Activated naive CD4-positive, alpha-beta T cell treated with anti-CD3 and anti-CD28 coated beads for 36 hours (primary cell): ENCODE results near the gene PLXNA4. TPM values are rescaled to one million over a fixed set of nuclear protein-coding genes. Genes with fewer than 3 reads are reported as not detected.

Source experiments
- CTCF ChIA-PET: fragments of 350-600 bp; sonication (Branson Sonifier 250); formaldehyde crosslinking; loops from one replicate; lab custom pipeline; 2021; ENCODE audit warnings: antibody characterized with exemption; lab: Charles Lee
- DNase-seq: peaks from one replicate; pipeline ENCODE4 v3.0.0-alpha.2; 2020
- H3K27ac Mint-ChIP-seq: one replicate; pipeline ENCODE4 v1.8.0; 2021; ENCODE audit warnings: mild to moderate bottlenecking, mixed read lengths
- H3K27me3 Mint-ChIP-seq: one replicate; pipeline ENCODE4 v1.8.0; 2021; ENCODE audit warnings: low read depth, mixed read lengths
- H3K36me3 Mint-ChIP-seq: one replicate; pipeline ENCODE4 v1.8.0; 2021; ENCODE audit warnings: low read depth, mixed read lengths
- H3K4me1 Mint-ChIP-seq: one replicate; pipeline ENCODE4 v1.8.0; 2021; ENCODE audit warnings: low read depth, mixed read lengths
- H3K4me3 Mint-ChIP-seq: one replicate; pipeline ENCODE4 v1.8.0; 2021; ENCODE audit warnings: mild to moderate bottlenecking, moderate library complexity, mixed read lengths
- H3K9me3 Mint-ChIP-seq: one replicate; pipeline ENCODE4 v1.8.0; 2021; ENCODE audit warnings: mixed read lengths
- intact Hi-C: fragments of 100-400 bp; cut with micrococcal nuclease; formaldehyde crosslinking; loops from one replicate; pipeline ENCODE4 v1.15.1; 2023
- total RNA-seq, 2 experiments: library from RNA; stranded (reverse); gene quantifications; one replicate each; pipeline ENCODE4 v1.2.3, GENCODE V29; 2021

Gene PLXNA4
- total RNA-seq, 2 experiments from 2014 or later = 0.02 to 0.05 TPM

DNA sequence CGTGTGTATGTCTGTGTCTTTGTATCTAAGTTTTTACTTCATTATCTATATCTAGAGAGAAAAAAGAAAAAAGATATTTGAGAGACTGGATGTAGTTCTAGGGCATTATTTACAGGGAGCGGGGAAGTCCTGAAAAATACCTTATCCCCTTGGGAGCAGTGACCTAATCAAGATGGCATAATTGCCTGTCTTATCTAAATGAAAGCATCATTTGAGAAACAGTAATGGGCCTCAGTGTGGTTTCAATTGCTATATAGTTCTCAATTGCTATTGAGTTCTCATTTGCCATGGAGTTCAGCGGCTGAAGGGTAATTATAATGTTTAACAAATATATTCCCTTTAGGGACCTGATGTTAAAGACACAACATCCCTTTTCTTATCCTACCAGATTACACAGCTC is 216.5 kb downstream of the PLXNA4 start:
- Mint-ChIP-seq H3K4me1 (no peaks in the 10 kb centered on the region), H3K27ac (no peak overlapping the region), H3K36me3 (no peaks in the 10 kb centered on the region), H3K4me3 (no peak overlapping the region), H3K27me3 (peaks cover 3% of the 10 kb centered on the region), H3K9me3 (no peaks in the 10 kb centered on the region)
- no peak for DNase-seq
- intact Hi-C loops = no loop called here
- CTCF ChIA-PET = no interaction called here

DNA sequence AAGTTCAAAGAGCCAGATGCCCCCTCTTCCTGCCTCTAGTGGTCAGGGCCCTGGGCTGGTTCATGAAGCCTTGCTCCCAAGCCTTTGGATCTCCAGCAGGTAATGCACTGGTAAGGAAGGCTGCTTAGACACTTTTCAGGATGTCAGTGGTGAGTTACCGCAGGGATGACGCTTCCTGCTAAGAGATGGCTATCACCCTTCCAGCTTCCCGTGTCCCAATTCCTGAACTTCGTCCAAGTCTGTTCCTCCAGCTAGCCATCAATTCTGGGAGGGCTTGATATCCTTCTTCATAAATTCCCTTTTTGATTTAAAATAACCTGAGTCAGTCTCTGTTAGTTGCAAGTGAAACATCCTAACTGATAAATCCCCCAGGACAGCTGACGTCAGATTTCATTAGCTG is 221.2 kb downstream of the PLXNA4 start:
- no peaks in the 10 kb centered on the region for H3K4me1 Mint-ChIP-seq
- DNase-seq = no peak
- H3K9me3 Mint-ChIP-seq = no peaks in the 10 kb centered on the region
- H3K27me3 Mint-ChIP-seq = peaks cover 9% of the 10 kb centered on the region
- intact Hi-C loops = no loop called here
- H3K36me3 Mint-ChIP-seq = no peaks in the 10 kb centered on the region
- no peak overlapping the region for H3K27ac Mint-ChIP-seq
- no peak overlapping the region for H3K4me3 Mint-ChIP-seq
- CTCF ChIA-PET = no interaction called here

DNA sequence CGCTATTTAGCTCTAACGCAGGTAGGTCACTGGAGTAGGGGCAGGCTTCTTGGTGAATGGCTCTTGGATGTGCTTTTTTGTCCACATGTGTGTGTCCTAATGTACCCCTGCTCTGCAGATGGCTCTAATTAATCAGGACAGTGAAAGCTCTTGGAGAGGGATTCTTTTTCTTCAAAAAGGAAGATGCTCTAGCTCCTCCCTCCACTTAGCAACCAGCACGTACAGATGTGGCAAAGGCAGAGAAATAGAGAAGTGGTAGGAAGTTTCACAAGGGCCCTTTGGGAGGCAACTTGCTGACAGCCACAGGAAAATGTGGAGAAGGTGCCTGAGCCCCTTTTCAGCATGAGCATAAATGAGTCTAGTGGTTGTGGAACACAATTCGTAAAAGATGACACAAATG is 221.7 kb downstream of the PLXNA4 start:
- H3K27me3 Mint-ChIP-seq = peaks cover 11% of the 10 kb centered on the region
- H3K4me3 Mint-ChIP-seq = no peak overlapping the region
- DNase-seq = no peak
- H3K36me3 Mint-ChIP-seq = no peaks in the 10 kb centered on the region
- H3K4me1 Mint-ChIP-seq = no peaks in the 10 kb centered on the region
- CTCF ChIA-PET = no interaction called here
- intact Hi-C loops = no loop called here
- no peaks in the 10 kb centered on the region for H3K9me3 Mint-ChIP-seq
- no peak overlapping the region for H3K27ac Mint-ChIP-seq

GRCh38 chr7:132353936-132354335 is 222.3 kb downstream of the PLXNA4 start:
- CTCF ChIA-PET = no interaction called here
- H3K4me1 Mint-ChIP-seq = no peaks in the 10 kb centered on the region
- intact Hi-C loops = no loop called here
- no peaks in the 10 kb centered on the region for H3K36me3 Mint-ChIP-seq
- H3K4me3 Mint-ChIP-seq = no peak overlapping the region
- H3K27ac Mint-ChIP-seq = no peak overlapping the region
- DNase-seq = no peak
- no peaks in the 10 kb centered on the region for H3K9me3 Mint-ChIP-seq
- H3K27me3 Mint-ChIP-seq = peaks cover 11% of the 10 kb centered on the region

DNA sequence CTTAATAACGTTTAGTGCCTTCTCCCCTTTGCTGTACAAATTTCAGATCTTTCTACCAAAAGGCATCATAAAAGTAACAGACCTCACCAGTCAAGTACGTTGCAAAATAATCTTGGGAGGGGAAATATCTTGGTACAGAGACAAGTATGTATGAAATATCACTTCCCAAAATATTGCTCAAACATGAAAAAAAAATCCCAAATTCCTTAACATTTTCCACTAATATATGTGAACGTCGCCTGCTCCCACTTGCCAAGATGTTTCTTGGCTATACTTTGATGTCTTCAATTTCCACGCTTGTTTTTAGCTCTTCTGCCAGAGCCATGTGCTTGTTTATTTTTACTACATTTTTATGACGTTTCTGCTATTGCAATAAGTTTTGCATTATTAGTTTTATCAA is 223.5 kb downstream of the PLXNA4 start:
- no peaks in the 10 kb centered on the region for H3K4me1 Mint-ChIP-seq
- H3K27me3 Mint-ChIP-seq = peaks cover 15% of the 10 kb centered on the region
- no peak overlapping the region for H3K27ac Mint-ChIP-seq
- no peak overlapping the region for H3K4me3 Mint-ChIP-seq
- no peaks in the 10 kb centered on the region for H3K36me3 Mint-ChIP-seq
- intact Hi-C loops = no loop called here
- no peak for DNase-seq
- CTCF ChIA-PET = interaction anchor here (0.8 kb wide), 1 partner anchor 230 kb away, joined by 3 read pairs; no protein-coding TSS in a partner anchor
- no peaks in the 10 kb centered on the region for H3K9me3 Mint-ChIP-seq

DNA sequence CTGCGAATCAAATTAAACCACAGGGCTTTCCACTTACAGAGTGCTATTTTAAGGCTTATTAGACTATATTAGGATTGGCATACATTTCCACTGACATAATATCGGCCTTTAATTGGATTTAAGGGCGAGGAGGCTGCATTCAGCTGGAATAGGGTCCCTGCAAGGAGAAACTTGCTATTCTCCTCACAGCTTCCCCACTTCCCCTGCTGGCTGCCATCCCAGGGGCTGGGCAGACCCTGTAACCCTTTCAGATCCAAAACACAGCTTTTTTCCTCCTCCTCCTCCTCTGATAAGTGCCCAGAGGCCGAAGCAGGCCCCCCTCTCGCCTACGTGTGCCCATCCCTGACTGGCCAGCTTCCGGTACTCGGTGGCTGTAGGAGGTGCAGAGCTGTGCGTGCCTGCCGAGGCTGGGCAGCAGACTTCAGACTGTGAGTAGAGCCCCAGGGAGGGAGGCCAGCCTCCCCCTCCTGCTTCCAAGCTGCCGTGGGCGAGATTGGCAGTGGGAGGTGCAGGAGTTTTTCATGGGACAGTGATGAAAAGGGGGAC is 224.2 kb downstream of the PLXNA4 start:
- Mint-ChIP-seq H3K27ac (no peak overlapping the region), H3K36me3 (no peaks in the 10 kb centered on the region), H3K4me3 (no peak overlapping the region), H3K9me3 (no peaks in the 10 kb centered on the region), H3K27me3 (peaks cover 23% of the 10 kb centered on the region), H3K4me1 (no peaks in the 10 kb centered on the region)
- CTCF ChIA-PET = interaction anchor here (1.5 kb wide), 1 partner anchor 33 kb away, joined by 4 read pairs; no protein-coding TSS in a partner anchor
- intact Hi-C loops = no loop called here
- no peak for DNase-seq

- intact Hi-C loops = no loop called here
Observed at GRCh38 chr7:132350741-132351140, 225.5 kb downstream of the PLXNA4 start.

DNA sequence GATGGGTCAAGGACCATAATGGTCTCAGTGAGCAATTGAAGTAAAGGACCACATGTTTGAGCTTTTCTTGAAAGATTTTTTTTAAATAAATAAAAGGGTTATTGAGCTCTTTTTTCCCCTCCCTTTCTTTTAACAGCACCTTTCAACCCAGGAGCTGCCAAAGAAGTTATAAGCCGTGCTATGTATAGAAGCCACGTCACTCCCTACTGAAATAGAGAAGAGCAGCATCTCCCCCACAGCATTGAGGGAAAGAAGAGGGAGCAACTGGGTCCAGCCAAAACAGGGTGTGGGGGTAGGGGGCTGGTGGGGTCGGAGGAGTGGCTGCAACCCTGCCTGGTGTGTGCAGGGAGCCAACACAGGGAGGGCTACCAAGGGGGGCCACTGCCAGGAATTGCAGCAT is 227.2 kb downstream of the PLXNA4 start:
- no peaks in the 10 kb centered on the region for H3K4me1 Mint-ChIP-seq
- H3K9me3 Mint-ChIP-seq = no peaks in the 10 kb centered on the region
- H3K27me3 Mint-ChIP-seq = peaks cover 22% of the 10 kb centered on the region
- H3K27ac Mint-ChIP-seq = no peak overlapping the region
- intact Hi-C loops = no loop called here
- H3K4me3 Mint-ChIP-seq = no peak overlapping the region
- CTCF ChIA-PET = interaction anchor here (0.7 kb wide), 1 partner anchor 178 kb away, joined by 3 read pairs; no protein-coding TSS in a partner anchor
- H3K36me3 Mint-ChIP-seq = no peaks in the 10 kb centered on the region
- no peak for DNase-seq

More at GRCh38 chr7:132350741-132351140, 225.5 kb downstream of the PLXNA4 start:
- Mint-ChIP-seq H3K4me3 (no peak overlapping the region), H3K36me3 (no peaks in the 10 kb centered on the region), H3K9me3 (no peaks in the 10 kb centered on the region), H3K27ac (no peak overlapping the region), H3K27me3 (peaks cover 22% of the 10 kb centered on the region), H3K4me1 (no peaks in the 10 kb centered on the region)
- CTCF ChIA-PET = interaction anchor here (1.5 kb wide), 1 partner anchor 32 kb away, joined by 4 read pairs; no protein-coding TSS in a partner anchor
- DNase-seq = no peak

DNA sequence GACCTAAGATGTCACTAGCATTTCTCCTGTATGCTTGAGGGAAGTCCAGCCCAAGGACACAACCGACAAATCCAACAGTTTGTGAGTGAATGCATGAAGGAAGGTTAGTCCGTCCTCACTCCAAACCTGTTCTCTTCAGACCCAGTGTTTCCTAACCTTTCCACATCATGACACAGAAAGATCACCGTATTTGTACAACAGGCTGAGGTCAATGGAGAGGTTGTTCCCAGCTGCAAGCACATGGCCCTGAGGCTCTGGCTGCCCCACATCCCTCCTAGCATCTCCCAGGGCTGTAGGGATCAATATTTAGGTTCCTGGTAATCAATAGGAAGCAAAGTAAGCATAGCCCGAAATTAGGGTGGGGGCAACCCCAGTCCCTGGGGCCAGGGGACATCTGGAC is 227.9 kb downstream of the PLXNA4 start:
- CTCF ChIA-PET = no interaction called here
- Mint-ChIP-seq H3K36me3 (no peaks in the 10 kb centered on the region), H3K4me3 (no peak overlapping the region)

GRCh38 chr7:132347858-132348257 is 228.4 kb downstream of the PLXNA4 start:
- intact Hi-C loops = no loop called here
- no peak for DNase-seq
- Mint-ChIP-seq H3K9me3 (no peaks in the 10 kb centered on the region), H3K27me3 (peaks cover 22% of the 10 kb centered on the region), H3K27ac (no peak overlapping the region), H3K4me3 (no peak overlapping the region), H3K4me1 (no peaks in the 10 kb centered on the region), H3K36me3 (no peaks in the 10 kb centered on the region)
- CTCF ChIA-PET = no interaction called here

More for the DNA sequence above, 227.9 kb downstream of the PLXNA4 start:
- Mint-ChIP-seq H3K4me1 (no peaks in the 10 kb centered on the region), H3K9me3 (no peaks in the 10 kb centered on the region), H3K27me3 (peaks cover 22% of the 10 kb centered on the region), H3K27ac (no peak overlapping the region)
- no peak for DNase-seq
- intact Hi-C loops = no loop called here

DNA sequence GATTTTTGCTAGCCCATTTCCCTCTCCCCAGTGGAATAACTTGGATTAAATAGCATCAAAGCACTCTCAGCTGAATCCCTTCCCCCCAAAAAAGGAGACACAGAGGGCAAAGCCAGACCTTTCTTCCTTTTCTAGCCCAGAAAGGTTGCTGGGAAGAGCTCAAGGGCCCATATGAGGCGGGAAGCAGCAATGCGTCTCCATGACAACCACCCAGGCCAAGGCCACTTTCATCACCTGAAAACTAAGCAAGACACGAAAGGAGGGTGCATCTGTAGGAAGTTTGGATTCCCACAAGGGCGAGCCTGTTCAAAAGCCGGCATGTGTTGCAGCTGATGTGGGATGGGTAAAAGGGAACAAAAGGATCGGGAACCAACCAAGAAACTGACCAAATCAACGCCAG is 229.1 kb downstream of the PLXNA4 start:
- Mint-ChIP-seq H3K27ac (no peak overlapping the region), H3K36me3 (no peaks in the 10 kb centered on the region), H3K4me3 (no peak overlapping the region), H3K4me1 (no peaks in the 10 kb centered on the region), H3K9me3 (no peaks in the 10 kb centered on the region), H3K27me3 (peaks cover 18% of the 10 kb centered on the region)
- CTCF ChIA-PET = no interaction called here
- DNase-seq = no peak
- intact Hi-C loops = no loop called here

- Mint-ChIP-seq H3K36me3 (no peaks in the 10 kb centered on the region), H3K9me3 (no peaks in the 10 kb centered on the region), H3K27me3 (peaks cover 16% of the 10 kb centered on the region), H3K27ac (no peak overlapping the region), H3K4me3 (no peak overlapping the region), H3K4me1 (no peaks in the 10 kb centered on the region)
- no peak for DNase-seq
- intact Hi-C loops = no loop called here
- CTCF ChIA-PET = no interaction called here
Observed at GRCh38 chr7:132345543-132346129, 230.6 kb downstream of the PLXNA4 start.

GRCh38 chr7:132345030-132345429 is 231.2 kb downstream of the PLXNA4 start:
- Mint-ChIP-seq H3K9me3 (no peaks in the 10 kb centered on the region), H3K36me3 (no peaks in the 10 kb centered on the region), H3K27ac (no peak overlapping the region), H3K4me1 (no peaks in the 10 kb centered on the region), H3K4me3 (no peak overlapping the region), H3K27me3 (peaks cover 16% of the 10 kb centered on the region)
- CTCF ChIA-PET = no interaction called here
- intact Hi-C loops = no loop called here
- no peak for DNase-seq
